K562 (cell line): Measurements from ENCODE around the gene YARS1. TPM values are rescaled to one million over a fixed set of nuclear protein-coding genes. Genes with fewer than 3 reads are reported as not detected.

Experiments used
- ATAC-seq: fragments of 200-7000 bp; cut with Tn5 transposase; 3 replicates; pipeline ENCODE4 v1.9.1; 2020; ENCODE audit warnings: moderate library complexity
- BruUV-seq: library from RNA; stranded (reverse); fragments of 400-500 nt; replicated peaks from 2 replicates; lab custom pipeline; 2021; lab: Mats Ljungman, UMichigan
- CTCF ChIA-PET: fragments of 300-600 bp; formaldehyde crosslinking; extraction: SDS; loops from one replicate; lab custom pipeline; 2021; ENCODE audit warnings: low intra/inter-chr PET ratio; lab: Yijun Ruan, JAX
- POLR2A ChIA-PET: fragments of 300-600, 350-650 bp; sonication (Branson Sonifier 250); formaldehyde crosslinking; extraction: SDS; loops from one replicate; lab custom pipeline; 2021; ENCODE audit warnings: antibody characterized with exemption, inconsistent platforms; lab: Yijun Ruan, JAX
- DNase-seq, 4 experiments: peaks; one replicate each; pipeline versions ENCODE4 v3.0.0 to v3.0.0-alpha.2; 2011 to 2018; ENCODE audit warnings: low spot score in 3 of 4, mixed read lengths in 3 of 4; ENCODE audit errors: extremely low read depth in 1 of 4
- FAIRE-seq: peaks from 2 replicates; lab custom pipeline; 2011; peaks lifted over from hg19 to GRCh38; lab: Jason Lieb, UNC
- H2AFZ ChIP-seq: 2 replicates; pipeline ENCODE4 v1.6.0; 2011; ENCODE audit warnings: low read depth, low read length, control low read depth, inconsistent platforms
- H3K27ac ChIP-seq: fragments of 200-600 bp; 3 replicates; pipeline ENCODE4 v1.8.0; 2011; ENCODE audit warnings: low read depth, mild to moderate bottlenecking, control low read depth, inconsistent platforms, low read length, moderate library complexity, mixed read lengths; ENCODE audit errors: extremely low read depth
- H3K27me3 ChIP-seq, 2 experiments: fragments of 300-600 bp in 1 of 2; 2 replicates in 1 of 2; 3 replicates in 1 of 2; pipeline versions ENCODE4 v1.6.0 to v1.8.0; 2011; ENCODE audit warnings: inconsistent platforms in 2 of 2, low read length in 2 of 2, mild to moderate bottlenecking in 1 of 2, mixed read lengths in 1 of 2, moderate library complexity in 1 of 2; ENCODE audit not compliant: control insufficient read depth in 2 of 2, insufficient read depth in 2 of 2
- H3K36me3 ChIP-seq: fragments of 300-600 bp; 3 replicates; pipeline ENCODE4 v1.8.0; 2011; ENCODE audit warnings: mild to moderate bottlenecking, low read length, inconsistent platforms; ENCODE audit not compliant: control insufficient read depth, insufficient read depth
- H3K4me1 ChIP-seq, 2 experiments: fragments of 200-600 bp in 1 of 2; replicated peaks in 1 of 2; 2 replicates in 1 of 2; 3 replicates in 1 of 2; pipeline versions ENCODE4 v1.5.1 to v1.8.0; 2011; ENCODE audit warnings: inconsistent platforms in 2 of 2, low read length in 2 of 2, mild to moderate bottlenecking in 1 of 2, mixed read lengths in 1 of 2, moderate library complexity in 1 of 2; ENCODE audit not compliant: control insufficient read depth in 2 of 2, insufficient read depth in 2 of 2
- H3K4me2 ChIP-seq: 2 replicates; pipeline ENCODE4 v1.6.1; 2011; ENCODE audit warnings: low read length, control low read depth, inconsistent platforms, mixed read lengths; ENCODE audit not compliant: insufficient read depth
- H3K4me3 ChIP-seq: fragments of 200-600 bp; sonication (generic), shearing (Covaris generic); 2 replicates; pipeline ENCODE4 v1.5.1; 2016; ENCODE audit warnings: control low read depth, inconsistent platforms
- H3K79me2 ChIP-seq: fragments of 200-600 bp; 3 replicates; pipeline ENCODE4 v1.8.0; 2011; ENCODE audit warnings: low read length, inconsistent platforms; ENCODE audit not compliant: control insufficient read depth, insufficient read depth
- H3K9ac ChIP-seq, 2 experiments: 2 replicates each; pipeline versions ENCODE4 v1.6.0 to v1.6.1; 2011; ENCODE audit warnings: low read depth in 2 of 2, low read length in 2 of 2, control low read depth in 1 of 2, inconsistent platforms in 1 of 2, mild to moderate bottlenecking in 1 of 2, mixed read lengths in 1 of 2; ENCODE audit not compliant: insufficient read depth in 1 of 2
- H3K9me1 ChIP-seq: one replicate; pipeline ENCODE4 v1.6.0; 2011; ENCODE audit warnings: inconsistent platforms, mild to moderate bottlenecking, low read length, moderate library complexity; ENCODE audit not compliant: control insufficient read depth, insufficient read depth
- H3K9me3 ChIP-seq: replicated peaks from 2 replicates; pipeline ENCODE4 v1.5.1; 2011; ENCODE audit warnings: low read depth, low read length, inconsistent platforms; ENCODE audit not compliant: control insufficient read depth, insufficient read depth
- H4K20me1 ChIP-seq: replicated peaks from 2 replicates; pipeline ENCODE4 v1.6.1; 2011; ENCODE audit warnings: low read length, inconsistent platforms, mixed read lengths; ENCODE audit not compliant: control insufficient read depth, insufficient read depth
- CC2D1A ChIP-seq: fragments of 450-650 bp; IDR thresholded peaks from 2 replicates; pipeline ENCODE4 v1.6.1; 2017; ENCODE audit warnings: mild to moderate bottlenecking
- DACH1 ChIP-seq: fragments of 450-650 bp; IDR thresholded peaks from 2 replicates; pipeline ENCODE4 v1.6.1; 2018; ENCODE audit not compliant: partially characterized antibody
- HOXB6 ChIP-seq: fragments of 250-450 bp; sonication (Bioruptor Pico); IDR thresholded peaks from 2 replicates; pipeline ENCODE4 v1.5.1; 2022; ENCODE audit warnings: mild to moderate bottlenecking, borderline replicate concordance
- MIER1 ChIP-seq: fragments of 450-650 bp; IDR thresholded peaks from 2 replicates; pipeline ENCODE4 v1.6.1; 2016; ENCODE audit warnings: antibody characterized with exemption, mild to moderate bottlenecking, low read depth
- MXD1 ChIP-seq: fragments of 250-450 bp; sonication (Bioruptor Pico); IDR thresholded peaks from 2 replicates; pipeline ENCODE4 v1.8.0; 2021; ENCODE audit warnings: borderline replicate concordance, mild to moderate bottlenecking, moderate library complexity; ENCODE audit not compliant: poor library complexity, severe bottlenecking
- NEUROD1 ChIP-seq: fragments of 150-350 bp; IDR thresholded peaks from 2 replicates; pipeline ENCODE4 v1.6.1; 2014; ENCODE audit warnings: borderline replicate concordance, low read length, low read depth; ENCODE audit not compliant: partially characterized antibody
- PRMT5 ChIP-seq: sonication (generic); formaldehyde crosslinking; IDR thresholded peaks from 2 replicates; pipeline ENCODE4 v1.5.0; 2020; ENCODE audit warnings: missing genetic modification reagents
- WHSC1 ChIP-seq: IDR thresholded peaks from one replicate; pipeline ENCODE4 v1.6.1; 2012; ENCODE audit warnings: low read length, control low read depth, inconsistent platforms
- ZNF12 ChIP-seq: sonication (generic); formaldehyde crosslinking; IDR thresholded peaks from 2 replicates; pipeline ENCODE4 v1.4.0; 2020; ENCODE audit warnings: mild to moderate bottlenecking, missing genetic modification reagents
- ZNF830 ChIP-seq: fragments of 250-450 bp; sonication (Bioruptor Pico); IDR thresholded peaks from 2 replicates; pipeline ENCODE4 v1.5.0; 2021; ENCODE audit warnings: mild to moderate bottlenecking
- WGBS: fragments of 100-300 bp; shearing (Covaris generic); methylation state at CpG from one replicate; pipeline ENCODE4 v1.1.6; 2016; ENCODE audit warnings: low coverage, mixed read lengths; ENCODE audit not compliant: insufficient coverage; ENCODE audit errors: missing lambda C conversion rate; 5-methylcytosine and 5-hydroxymethylcytosine counted together
- in situ Hi-C: fragments of 300-500 bp; cut with MboI; formaldehyde crosslinking; loops from 4 replicates; pipeline ENCODE4 v1.15.0; 2018; ENCODE audit warnings: inconsistent platforms, mixed read lengths
- intact Hi-C: fragments of 100-400 bp; cut with micrococcal nuclease; formaldehyde crosslinking; loops from 2 replicates; pipeline ENCODE4 v1.14.2; 2022
- polyA plus RNA-seq, 8 experiments: library from polyadenylated mRNA; depleted of rRNA in 4 of 8; stranded (reverse) in 5 of 8; unstranded in 3 of 8; fragments of >200 nt; fragmentation: Nextera tagmentation in 2 of 8; fragmentation: Illumina TruSeq in 1 of 8; extraction: Ambion mirVana in 2 of 8; extraction: Trizol in 1 of 8; gene quantifications; 2 replicates each; pipeline versions ENCODE4 v1.2.1 to v1.2.3, GENCODE V29; 2011 to 2014; ENCODE audit warnings: inconsistent platforms in 1 of 8, missing spikeins in 1 of 8
- total RNA-seq, 7 experiments: library from RNA; depleted of rRNA in 6 of 7; stranded (reverse); fragments of >200 nt in 6 of 7; fragmentation: Illumina TruSeq in 2 of 7; extraction: Trizol in 2 of 7; gene quantifications; 2 replicates each; pipeline versions ENCODE4 v1.2.1 to v1.2.3, GENCODE V29; 2011 to 2021; ENCODE audit warnings: low replicate concordance in 1 of 7
- TF ChIP-seq, protein P1 (sequence below): fragments of 250-450 bp; sonication (Bioruptor Pico); IDR thresholded peaks from 2 replicates; pipeline ENCODE4 v1.5.0; 2020; ENCODE audit warnings: mild to moderate bottlenecking, borderline replicate concordance
- TF ChIP-seq, protein P2 (sequence below): fragments of 450-650 bp; IDR thresholded peaks from 2 replicates; pipeline ENCODE4 v1.6.1; 2017; ENCODE audit warnings: antibody characterized with exemption, mild to moderate bottlenecking
- TF ChIP-seq, protein P3 (sequence below): sonication (generic); formaldehyde crosslinking; IDR thresholded peaks from 2 replicates; pipeline ENCODE4 v1.9.0; 2022; ENCODE audit warnings: mild to moderate bottlenecking, missing genetic modification reagents

YARS1 gene
- total and polyA plus RNA-seq, 9 of the 15 experiments (the other 6 are each of a cell fraction or from before 2014, with no cell fraction given) = 66.2 to 336 (median 201) TPM

GRCh38 chr1:32858136-32858535, 41.0 kb upstream of the YARS1 start:
- Histone ChIP-seq H3K9me1 (no peaks in the 10 kb centered on the region), H3K36me3 (peaks cover 82% of the 10 kb centered on the region), H4K20me1 (no peaks in the 10 kb centered on the region), H3K4me3 (no peak overlapping the region), H3K9me3 (no peaks in the 10 kb centered on the region), H3K4me1 (no peaks in the 10 kb centered on the region), H3K79me2 (no peaks in the 10 kb centered on the region), H3K27ac (no peak overlapping the region), H3K9ac (no peak overlapping the region), H2AFZ (no peak overlapping the region), H3K4me2 (no peak overlapping the region), H3K27me3 (no peaks in the 10 kb centered on the region)
- DNase-seq (no peak), FAIRE-seq (no peak), ATAC-seq (no peak)
- 97% methylated on average over 2 of the region's 2 CpGs for WGBS
- intact Hi-C loops (no loop called here), in situ Hi-C loops (no loop called here)
- ChIA-PET POLR2A (interaction anchor here (0.8 to 2.0 kb wide), 4 partner anchors 8 to 40 kb away, joined by 3 to 7 read pairs (median 6); partner anchors contain the start of genes S100PBP and YARS1), CTCF (no interaction called here)
- BruUV-seq = TSS peak; percentile 6
- TF ChIP-seq HOXB6 (CRISPR knock-in tag) = no peak
- TF ChIP-seq CC2D1A = no peak
- no peak for TF ChIP-seq NEUROD1
- TF ChIP-seq PRMT5 (CRISPR knock-in tag) = no peak
- no peak for TF ChIP-seq DACH1
- TF ChIP-seq, protein P1, sequence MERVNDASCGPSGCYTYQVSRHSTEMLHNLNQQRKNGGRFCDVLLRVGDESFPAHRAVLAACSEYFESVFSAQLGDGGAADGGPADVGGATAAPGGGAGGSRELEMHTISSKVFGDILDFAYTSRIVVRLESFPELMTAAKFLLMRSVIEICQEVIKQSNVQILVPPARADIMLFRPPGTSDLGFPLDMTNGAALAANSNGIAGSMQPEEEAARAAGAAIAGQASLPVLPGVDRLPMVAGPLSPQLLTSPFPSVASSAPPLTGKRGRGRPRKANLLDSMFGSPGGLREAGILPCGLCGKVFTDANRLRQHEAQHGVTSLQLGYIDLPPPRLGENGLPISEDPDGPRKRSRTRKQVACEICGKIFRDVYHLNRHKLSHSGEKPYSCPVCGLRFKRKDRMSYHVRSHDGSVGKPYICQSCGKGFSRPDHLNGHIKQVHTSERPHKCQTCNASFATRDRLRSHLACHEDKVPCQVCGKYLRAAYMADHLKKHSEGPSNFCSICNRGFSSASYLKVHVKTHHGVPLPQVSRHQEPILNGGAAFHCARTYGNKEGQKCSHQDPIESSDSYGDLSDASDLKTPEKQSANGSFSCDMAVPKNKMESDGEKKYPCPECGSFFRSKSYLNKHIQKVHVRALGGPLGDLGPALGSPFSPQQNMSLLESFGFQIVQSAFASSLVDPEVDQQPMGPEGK (CRISPR knock-in tag) = no peak
- TF ChIP-seq, protein P2, sequence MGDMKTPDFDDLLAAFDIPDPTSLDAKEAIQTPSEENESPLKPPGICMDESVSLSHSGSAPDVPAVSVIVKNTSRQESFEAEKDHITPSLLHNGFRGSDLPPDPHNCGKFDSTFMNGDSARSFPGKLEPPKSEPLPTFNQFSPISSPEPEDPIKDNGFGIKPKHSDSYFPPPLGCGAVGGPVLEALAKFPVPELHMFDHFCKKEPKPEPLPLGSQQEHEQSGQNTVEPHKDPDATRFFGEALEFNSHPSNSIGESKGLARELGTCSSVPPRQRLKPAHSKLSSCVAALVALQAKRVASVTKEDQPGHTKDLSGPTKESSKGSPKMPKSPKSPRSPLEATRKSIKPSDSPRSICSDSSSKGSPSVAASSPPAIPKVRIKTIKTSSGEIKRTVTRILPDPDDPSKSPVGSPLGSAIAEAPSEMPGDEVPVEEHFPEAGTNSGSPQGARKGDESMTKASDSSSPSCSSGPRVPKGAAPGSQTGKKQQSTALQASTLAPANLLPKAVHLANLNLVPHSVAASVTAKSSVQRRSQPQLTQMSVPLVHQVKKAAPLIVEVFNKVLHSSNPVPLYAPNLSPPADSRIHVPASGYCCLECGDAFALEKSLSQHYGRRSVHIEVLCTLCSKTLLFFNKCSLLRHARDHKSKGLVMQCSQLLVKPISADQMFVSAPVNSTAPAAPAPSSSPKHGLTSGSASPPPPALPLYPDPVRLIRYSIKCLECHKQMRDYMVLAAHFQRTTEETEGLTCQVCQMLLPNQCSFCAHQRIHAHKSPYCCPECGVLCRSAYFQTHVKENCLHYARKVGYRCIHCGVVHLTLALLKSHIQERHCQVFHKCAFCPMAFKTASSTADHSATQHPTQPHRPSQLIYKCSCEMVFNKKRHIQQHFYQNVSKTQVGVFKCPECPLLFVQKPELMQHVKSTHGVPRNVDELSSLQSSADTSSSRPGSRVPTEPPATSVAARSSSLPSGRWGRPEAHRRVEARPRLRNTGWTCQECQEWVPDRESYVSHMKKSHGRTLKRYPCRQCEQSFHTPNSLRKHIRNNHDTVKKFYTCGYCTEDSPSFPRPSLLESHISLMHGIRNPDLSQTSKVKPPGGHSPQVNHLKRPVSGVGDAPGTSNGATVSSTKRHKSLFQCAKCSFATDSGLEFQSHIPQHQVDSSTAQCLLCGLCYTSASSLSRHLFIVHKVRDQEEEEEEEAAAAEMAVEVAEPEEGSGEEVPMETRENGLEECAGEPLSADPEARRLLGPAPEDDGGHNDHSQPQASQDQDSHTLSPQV = no peak
- no peak for TF ChIP-seq ZNF830
- TF ChIP-seq ZNF12 (CRISPR knock-in tag) = no peak
- no peak for TF ChIP-seq MIER1
- no peak for TF ChIP-seq MXD1 (CRISPR knock-in tag)
- TF ChIP-seq WHSC1 = no peak
- TF ChIP-seq, protein P3, sequence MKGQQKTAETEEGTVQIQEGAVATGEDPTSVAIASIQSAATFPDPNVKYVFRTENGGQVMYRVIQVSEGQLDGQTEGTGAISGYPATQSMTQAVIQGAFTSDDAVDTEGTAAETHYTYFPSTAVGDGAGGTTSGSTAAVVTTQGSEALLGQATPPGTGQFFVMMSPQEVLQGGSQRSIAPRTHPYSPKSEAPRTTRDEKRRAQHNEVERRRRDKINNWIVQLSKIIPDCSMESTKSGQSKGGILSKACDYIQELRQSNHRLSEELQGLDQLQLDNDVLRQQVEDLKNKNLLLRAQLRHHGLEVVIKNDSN = no peak
